ENCODE data around the gene UGP2. TPM values are rescaled to one million over a fixed set of nuclear protein-coding genes. Genes with fewer than 3 reads are reported as not detected.
"Not testable (repeated sequence)": the region's sequence is repeated elsewhere in the genome, so short reads cannot be mapped to it uniquely, and the experiment has no call there.

UGP2 gene
- total RNA-seq, 1 donor from 2014 or later = 59.2 TPM

DNA sequence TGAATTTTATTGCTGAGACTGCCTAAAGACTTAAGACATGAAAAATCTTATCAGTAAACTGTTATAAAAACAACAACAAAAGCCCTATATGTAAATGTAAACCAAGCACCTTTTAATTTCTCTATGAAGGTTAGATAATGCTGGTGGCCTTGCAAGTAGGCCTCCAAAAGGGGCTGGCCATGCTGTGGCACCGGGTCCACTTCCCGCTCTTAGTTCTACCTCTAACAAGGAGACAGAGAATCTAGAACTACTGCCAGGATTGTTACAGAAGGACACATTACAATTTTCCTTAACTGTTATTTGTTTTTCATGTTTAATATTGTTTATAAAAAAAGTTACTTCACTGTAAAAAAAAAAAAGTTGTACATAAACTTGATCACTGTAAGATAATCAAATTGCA is 49.0 kb downstream of the UGP2 start:
- no peak for DNase-seq (ENCODE audit: extremely low read depth, low read depth, low spot score)

DNA sequence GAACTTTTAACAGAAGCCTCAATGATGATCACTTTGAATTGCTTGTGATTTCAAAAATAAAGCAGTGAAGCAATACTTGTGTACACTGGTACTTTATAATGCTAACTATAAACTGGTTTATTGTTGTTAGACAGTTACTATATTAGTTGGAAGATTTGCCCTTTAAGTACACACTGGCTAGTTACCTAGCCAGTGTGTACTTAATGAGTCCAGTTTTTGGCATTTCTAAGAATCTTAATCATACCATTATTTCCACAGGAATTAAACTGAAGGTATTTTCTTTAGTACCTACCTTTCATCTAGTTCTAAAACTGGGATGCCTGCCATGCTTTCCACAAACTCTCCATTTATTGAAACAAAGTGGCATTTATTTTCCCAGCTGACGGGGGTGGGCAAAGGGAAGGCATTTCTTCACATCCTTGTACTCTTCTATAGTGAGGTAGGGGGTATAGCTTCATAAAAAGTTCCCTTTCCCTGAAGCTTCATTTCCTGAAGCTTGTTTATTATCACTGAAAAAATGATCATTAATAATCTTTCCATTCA is 49.9 kb downstream of the UGP2 start:
- no peak for DNase-seq (ENCODE audit: extremely low read depth, low read depth, low spot score)

- DNase-seq (ENCODE audit: extremely low read depth, low read depth, low spot score) = no peak
Measured at GRCh38 chr2:63893163-63893562, 51.5 kb downstream of the UGP2 start.

DNA sequence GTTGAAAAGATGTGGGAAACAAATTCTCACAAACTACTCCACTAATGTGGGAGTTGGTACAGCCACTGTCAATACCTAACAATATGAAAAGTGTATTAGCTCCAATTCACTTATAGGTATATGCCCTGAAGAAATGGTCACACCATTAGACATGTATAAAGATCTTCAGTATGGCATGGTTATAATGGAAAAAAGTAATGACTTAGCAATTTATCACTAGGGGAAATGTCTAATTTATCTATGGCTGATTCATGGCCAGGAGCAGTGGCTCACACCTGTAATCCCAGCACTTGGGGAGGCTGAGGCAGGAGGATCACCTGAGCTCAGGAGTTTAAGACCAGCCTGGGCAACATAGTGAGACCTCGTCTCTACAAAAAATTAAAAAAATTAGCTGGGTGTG is 52.5 kb downstream of the UGP2 start:
- no peak for DNase-seq (ENCODE audit: extremely low read depth, low read depth, low spot score)

GRCh38 chr2:63898839-63899238 is 57.1 kb downstream of the UGP2 start:
- DNase-seq (ENCODE audit: extremely low read depth, low read depth, low spot score) = no peak

GRCh38 chr2:63899639-63900038 is 57.9 kb downstream of the UGP2 start:
- DNase-seq (ENCODE audit: extremely low read depth, low read depth, low spot score) = no peak

GRCh38 chr2:63902149-63902548 is 60.5 kb downstream of the UGP2 start:
- no peak for DNase-seq (ENCODE audit: extremely low read depth, low read depth, low spot score)

DNA sequence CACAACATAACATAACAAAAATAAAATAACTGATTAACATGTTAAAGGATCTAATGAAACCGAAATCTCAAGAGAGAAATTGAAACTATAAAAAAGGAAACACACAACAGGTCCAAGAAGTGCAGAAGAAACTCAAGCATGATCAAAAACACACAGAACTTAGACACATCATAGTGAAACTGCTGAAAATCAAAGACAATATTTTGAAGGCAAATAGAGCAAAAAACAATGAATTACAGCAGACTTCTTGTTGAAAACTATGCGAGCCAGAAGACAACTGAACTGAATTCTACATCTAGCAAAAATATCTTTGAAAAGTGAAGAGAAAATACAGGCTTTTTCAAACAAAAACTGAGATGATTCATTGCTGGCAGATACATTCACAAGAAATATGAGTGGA is 61.3 kb downstream of the UGP2 start:
- DNase-seq (ENCODE audit: extremely low read depth, low read depth, low spot score) = no peak

- no peak for DNase-seq (ENCODE audit: extremely low read depth, low read depth, low spot score)
Measured at GRCh38 chr2:63914311-63914710, 72.6 kb downstream of the UGP2 start.

- no peak for DNase-seq (ENCODE audit: extremely low read depth, low read depth, low spot score)
Measured at GRCh38 chr2:63926815-63927214, 85.1 kb downstream of the UGP2 start.

DNA sequence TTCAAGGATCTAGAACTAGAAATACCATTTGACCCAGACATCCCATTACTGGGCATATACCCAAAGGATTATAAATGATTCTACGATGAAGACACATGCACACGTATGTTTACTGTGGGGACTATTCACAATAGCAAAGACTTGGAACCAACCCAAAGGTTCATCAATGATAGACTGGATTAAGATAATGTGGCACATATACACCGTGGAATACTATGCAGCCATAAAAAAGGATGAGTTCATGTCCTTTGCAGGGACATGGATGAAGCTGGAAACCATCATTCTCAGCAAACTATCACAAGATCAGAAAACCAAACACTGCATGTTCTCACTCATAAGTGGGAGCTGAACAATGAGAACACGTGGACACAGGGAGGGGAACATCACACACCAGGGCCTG is 90.4 kb downstream of the UGP2 start:
- not testable (repeated sequence) for DNase-seq (ENCODE audit: extremely low read depth, low read depth, low spot score)

Other genes with a start within 250 kb of the UGP2 start
- 9.4 and 12.3 TPM in 2 replicates for gene VPS54, start 177.5 kb downstream of the UGP2 start, total RNA-seq

Data from glomerular endothelial cell (primary cell).